NOMO-1 treated with dmso at 0.1 percent for 144 hours (cell line): ENCODE results near the gene DOCK10.

Experiments
- DNase-seq: peaks from one replicate; lab custom pipeline; 2025; ENCODE audit not compliant: unreplicated experiment; lab: John Stamatoyannopoulos, UW

DOCK10 gene

GRCh38 chr2:224885291-224885690 is 157.0 kb downstream of the DOCK10 start:
- no peak for DNase-seq

DNA sequence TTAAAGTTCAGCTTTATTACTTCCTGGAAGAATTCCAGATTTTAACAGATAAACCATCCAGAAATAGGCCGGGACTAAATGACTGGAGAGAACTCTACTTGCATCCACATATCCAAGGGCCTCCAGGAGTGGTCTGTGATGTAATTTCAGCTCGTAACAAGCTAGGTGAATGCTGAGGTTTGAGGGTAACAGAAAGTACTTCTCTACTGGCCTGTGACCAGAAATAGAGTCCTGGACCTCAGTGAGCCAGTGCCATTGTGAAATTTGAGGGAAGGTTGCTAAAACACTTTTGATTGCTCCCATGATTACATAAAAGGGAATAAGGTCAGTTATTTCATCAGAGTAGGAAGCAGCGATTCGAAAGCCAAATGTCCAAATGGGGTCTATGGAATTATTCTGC is 158.1 kb downstream of the DOCK10 start:
- peak; percentile 64 for DNase-seq

- no peak for DNase-seq
Observed at GRCh38 chr2:224883700-224884099, 158.6 kb downstream of the DOCK10 start.

GRCh38 chr2:224883172-224883516 is 159.1 kb downstream of the DOCK10 start:
- DNase-seq, result no peak

GRCh38 chr2:224882291-224883171 is 159.7 kb downstream of the DOCK10 start:
- DNase-seq, result peak; percentile 62

- DNase-seq, result no peak
Observed at GRCh38 chr2:224881846-224882245, 160.4 kb downstream of the DOCK10 start.

- peak; percentile 9 for DNase-seq
Observed at GRCh38 chr2:224876522-224876921, 165.7 kb downstream of the DOCK10 start.

DNA sequence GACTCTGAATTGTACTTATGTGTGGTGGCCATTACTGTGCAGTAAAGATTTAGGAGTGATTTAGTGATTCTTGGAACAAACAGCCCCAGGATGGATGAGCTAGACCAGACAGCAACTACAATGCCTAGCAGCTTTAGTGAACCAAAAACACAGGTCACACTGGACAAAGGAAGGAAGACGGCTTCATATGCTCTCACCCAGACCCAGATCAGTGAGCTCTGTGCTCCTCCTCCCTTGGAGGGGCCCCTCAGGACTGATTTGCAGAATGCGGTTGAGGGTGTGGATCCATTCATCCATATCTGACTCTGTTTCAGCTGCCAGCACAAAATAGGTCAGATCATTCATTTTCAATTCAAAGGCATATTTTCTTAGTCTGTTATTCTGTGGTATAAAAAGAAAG is 166.4 kb downstream of the DOCK10 start:
- no peak for DNase-seq

DNA sequence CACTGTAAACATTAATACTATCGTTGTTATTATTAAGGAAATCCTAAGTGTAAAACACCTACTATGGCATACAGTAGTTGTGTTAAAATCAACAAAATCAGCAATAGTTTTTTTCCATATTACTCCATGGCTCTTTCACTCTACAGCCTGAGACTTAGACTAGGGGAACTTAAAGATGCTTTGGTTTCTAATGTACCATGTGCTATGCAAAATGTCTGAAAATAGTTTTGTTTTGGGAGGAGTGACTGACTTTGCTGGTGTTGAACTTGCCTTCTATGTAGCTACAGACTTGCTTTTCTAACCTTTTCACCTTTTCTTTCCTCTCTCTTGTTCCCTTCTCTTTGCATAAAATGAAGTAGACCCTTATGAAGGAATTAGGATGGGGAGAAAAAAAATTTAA is 167.1 kb downstream of the DOCK10 start:
- DNase-seq, result no peak

DNA sequence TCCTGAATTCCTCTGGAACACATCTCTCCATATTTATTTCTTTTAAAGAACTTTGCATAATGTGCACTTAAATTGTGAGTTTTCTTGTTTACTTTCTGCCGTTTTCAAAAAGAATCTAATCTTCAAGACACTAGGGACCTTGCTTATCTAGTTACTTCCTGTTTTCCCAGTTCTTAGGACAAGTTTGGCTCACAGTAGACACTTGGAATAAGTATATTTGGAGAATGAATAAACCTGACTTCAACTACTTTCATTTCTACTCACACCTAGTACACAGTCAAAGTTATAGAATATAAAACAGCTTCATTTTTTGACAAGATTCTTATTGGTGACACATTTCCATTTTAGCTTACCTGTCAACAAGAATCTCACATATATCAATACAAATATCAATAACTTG is 170.5 kb downstream of the DOCK10 start:
- DNase-seq, result no peak

DNA sequence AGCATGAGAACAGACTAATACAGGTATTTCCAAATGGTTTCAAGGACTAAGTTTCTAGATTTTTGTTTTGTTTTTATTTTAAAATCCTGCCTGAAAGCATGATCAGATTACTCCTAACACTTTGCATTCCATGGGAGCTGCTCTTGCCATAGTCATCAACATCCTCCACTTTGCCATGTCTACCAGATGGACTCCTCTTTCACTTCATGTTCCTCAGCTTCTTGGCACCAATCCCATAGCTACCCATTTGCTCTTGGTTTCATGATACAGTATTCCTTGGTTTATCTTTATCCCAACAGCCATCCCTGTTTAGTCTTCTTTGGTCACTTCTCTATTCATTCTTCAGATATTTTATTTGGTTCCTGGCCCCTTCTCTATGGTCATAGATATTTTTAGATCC is 171.9 kb downstream of the DOCK10 start:
- DNase-seq, result no peak

GRCh38 chr2:224869601-224870233 is 172.6 kb downstream of the DOCK10 start:
- no peak for DNase-seq

DNA sequence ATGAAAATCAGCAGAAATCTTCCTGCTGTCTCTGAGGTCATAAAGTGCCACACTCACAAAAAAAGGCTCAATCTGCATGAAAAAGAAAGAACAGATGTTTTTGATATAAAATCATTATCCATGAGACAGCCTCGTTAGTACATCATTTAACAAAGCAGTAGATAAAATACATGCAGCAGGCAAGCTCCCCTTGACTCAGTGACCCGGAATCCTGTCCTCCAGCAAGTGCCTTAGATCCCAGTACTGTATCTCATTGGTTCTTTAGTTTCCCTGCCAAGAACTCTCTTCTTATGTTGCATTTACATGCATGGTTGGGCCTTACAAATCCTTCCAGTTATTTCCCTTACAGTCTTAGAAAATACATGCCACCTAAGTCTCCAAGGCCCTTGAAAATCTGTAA is 177.3 kb downstream of the DOCK10 start:
- DNase-seq, result no peak

GRCh38 chr2:224861266-224861665 is 181.0 kb downstream of the DOCK10 start:
- no peak for DNase-seq

DNA sequence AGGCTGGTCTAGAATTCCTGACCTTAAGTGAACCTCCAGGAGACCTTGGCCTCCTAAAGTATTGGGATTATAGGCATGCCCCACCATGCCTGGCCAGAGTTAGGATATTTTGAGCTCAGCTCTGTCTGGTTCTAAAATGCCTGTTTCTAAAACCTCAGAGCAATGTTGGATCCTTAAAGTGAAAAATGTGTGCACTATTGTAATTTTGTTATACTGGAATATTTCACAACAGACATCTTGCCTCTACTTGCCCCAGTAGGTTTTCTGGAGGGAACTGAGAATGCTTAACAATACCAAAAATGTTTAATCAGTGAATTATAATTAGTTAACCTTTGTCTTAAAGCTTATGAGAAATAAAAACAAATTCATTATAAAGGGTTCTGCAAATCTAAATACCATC is 181.5 kb downstream of the DOCK10 start:
- no peak for DNase-seq

DNA sequence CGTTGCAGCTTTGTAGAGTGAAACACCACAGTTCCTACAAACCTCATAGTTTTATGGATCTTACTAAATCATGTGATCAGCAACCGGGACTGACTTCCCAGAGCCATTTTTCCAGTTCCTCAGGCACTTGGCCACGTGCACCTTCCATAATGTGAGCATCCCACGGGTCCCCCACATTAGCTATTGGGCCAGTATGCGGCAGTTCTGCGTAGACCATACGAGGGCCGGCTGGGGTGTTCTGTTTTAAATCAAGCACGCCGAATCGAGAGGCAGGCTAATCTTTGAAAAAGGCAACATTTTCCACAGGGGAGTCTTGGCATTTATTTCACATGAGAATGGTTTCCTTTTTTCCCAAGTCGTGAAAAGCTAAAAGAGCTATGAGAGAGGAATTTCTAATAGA is 190.5 kb downstream of the DOCK10 start:
- no peak for DNase-seq

- DNase-seq, result no peak
Observed at GRCh38 chr2:224850081-224850480, 192.2 kb downstream of the DOCK10 start.

DNA sequence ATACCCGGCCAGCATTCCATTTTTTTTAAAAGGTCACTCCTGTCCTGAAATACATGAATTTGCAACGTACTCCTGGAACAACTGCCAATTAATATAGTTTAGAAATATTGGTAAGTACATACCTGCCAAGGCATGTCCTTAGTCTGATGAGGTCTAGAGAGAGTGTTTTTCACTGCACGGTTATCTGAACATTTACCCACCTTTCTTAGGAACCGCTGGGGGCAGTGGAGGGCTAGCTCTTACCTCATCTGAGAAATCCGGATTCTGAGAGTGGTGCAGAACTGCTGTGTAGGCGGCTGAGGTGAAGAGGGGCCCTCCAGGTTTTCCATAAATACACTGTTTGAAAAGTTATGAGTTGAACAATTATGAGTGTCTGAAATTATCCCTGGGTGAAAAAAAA is 193.0 kb downstream of the DOCK10 start:
- DNase-seq, result no peak

DNA sequence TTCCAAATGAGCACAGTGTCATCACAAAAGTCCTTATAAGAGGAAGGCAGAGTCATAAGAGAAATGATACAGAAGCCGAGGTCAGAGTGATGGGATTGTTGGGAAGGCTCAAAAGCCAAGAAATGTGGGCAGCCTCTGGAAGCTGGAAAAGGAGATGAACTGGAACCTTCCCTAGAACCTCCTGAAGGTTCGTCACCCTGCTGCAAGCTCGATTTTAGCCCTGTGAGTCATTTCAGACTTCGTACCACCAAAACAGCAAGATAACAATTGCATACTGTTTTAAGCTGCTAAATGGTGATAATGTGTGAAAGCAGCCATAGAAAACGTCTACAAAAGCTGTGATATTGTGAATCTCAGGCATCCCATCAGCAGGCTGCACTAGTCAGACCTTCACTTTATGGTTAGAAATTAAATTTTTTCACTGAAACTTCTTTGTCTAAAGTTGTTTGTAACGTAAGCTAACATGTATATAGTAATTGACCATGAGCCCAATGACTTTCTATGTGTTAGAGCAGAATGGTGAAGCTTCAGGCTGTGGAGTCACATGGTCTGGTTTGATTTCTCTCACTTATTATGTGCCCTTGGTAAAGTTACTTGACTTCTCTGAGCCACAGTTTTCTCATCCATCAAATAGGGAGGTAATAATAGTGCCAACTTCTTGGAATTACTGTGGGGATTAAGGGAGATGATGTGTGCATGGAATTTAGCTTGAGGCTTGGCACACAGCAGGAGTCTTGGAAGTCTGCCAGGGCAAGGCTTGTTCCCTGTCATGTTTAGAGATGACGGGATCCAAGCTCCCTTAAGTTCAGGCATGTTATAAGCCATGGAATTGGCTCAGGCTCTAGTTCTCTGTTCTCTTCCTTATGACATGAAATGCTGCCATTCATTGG is 194.1 kb downstream of the DOCK10 start:
- no peak for DNase-seq

DNA sequence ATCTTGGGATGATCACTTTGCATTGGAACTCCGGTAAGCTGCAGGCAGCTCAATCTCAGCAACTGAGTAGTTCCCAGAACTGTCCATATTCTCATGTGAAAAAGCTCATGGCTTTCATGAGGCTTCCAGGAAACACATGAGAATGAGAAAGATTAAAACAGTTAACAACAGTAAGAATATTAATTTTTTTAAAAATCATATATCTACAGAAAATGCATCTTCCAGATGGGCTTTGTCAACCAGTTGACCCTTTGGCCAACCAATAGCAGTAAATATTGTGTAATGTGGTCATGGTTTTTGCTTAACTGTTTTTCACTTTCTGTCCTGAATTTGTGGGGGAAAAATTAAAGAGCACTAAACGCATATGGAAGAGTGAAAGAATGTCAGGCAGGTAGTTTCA is 194.9 kb downstream of the DOCK10 start:
- no peak for DNase-seq

DNA sequence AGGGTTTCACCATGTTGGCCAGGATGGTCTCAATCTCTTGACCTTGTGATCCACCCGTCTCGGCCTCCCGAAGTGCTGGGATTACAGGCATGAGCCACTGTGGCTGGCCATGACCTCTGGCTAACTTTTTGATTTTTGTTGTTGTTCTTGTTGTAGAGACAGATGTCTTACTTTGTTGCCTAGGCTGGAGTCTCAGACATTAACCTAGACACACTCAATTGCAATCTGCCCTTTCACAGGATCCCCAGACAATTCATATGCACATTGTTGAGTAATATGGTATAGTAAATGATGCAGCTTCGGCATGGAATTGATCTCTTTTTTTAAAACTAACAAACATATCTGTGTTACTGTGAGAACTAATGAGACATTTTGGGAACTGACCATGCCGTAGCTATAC is 195.6 kb downstream of the DOCK10 start:
- DNase-seq, result no peak

DNA sequence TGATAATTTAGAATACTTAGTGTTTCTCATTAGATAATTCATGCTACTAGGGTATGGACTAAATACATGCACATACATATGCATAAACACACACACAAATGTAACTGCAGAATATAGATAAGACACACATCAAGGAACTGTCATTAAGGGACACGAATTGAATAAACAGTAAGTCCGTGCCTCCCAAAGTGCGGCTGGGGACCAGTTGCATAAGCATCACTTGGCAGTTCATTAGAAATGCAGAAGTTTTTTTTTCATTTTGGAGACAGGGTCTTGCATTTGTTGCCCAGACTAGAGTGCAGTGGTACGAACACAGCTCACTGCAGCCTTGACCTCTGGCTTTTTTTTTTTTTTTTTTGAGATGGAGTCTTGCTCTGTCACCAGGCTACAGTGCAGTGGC is 196.1 kb downstream of the DOCK10 start:
- DNase-seq, result no peak
